ENCODE measurements around the gene XAF1. TPM values are rescaled to one million over a fixed set of nuclear protein-coding genes. Genes with fewer than 3 reads are reported as not detected.
"Not testable (repeated sequence)": the region's sequence is repeated elsewhere in the genome, so short reads cannot be mapped to it uniquely, and the experiment has no call there.

Gene XAF1
- total and polyA plus RNA-seq, 10 of the 15 experiments (the other 5 are each of a cell fraction or from before 2014, with no cell fraction given), result 16.3 to 59.1 (median 44.6) TPM

DNA sequence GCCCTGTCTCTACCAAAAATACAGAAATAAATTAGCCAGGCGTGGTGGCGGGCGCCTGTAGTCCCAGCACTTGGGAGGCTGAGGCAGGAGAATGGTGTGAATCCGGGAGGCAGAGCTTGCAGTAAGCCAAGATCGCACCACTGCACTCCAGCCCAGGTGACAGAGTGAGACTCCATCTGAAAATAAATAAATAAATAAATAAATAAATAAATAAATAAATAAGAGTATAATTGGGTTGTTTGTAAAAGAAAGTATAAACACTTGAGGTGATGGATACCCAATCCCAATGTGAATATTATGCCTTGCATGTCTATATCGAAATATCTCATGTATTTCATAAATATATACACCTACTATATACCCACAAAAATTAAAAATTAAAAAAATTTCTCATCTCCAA lies 9.2 kb upstream of the XAF1 start:
- ATAC-seq; H3K36me3 ChIP-seq (ENCODE audit: control insufficient read depth in 2 of 2, insufficient read depth in 2 of 2, low read length in 1 of 2); H4K20me1 ChIP-seq (ENCODE audit: control insufficient read depth, insufficient read depth); H3K27me3 ChIP-seq (replicated peaks in 1 of 2; ENCODE audit: control insufficient read depth in 2 of 2, insufficient read depth in 2 of 2, low read length in 1 of 2); BruUV-seq (replicated peaks); RAD21 ChIA-PET (ENCODE audit: unreplicated experiment); H3K4me1 ChIP-seq (ENCODE audit: control insufficient read depth, insufficient read depth, low read length); H2AFZ ChIP-seq (ENCODE audit: control insufficient read depth, low read depth, low read length); in situ Hi-C loops (cut with MboI); DNase-seq (ENCODE audit: low read depth, low spot score); H3K4me3 ChIP-seq; SMC1A ChIA-PET (ENCODE audit: uncharacterized antibody, unreplicated experiment); CTCF ChIA-PET; H3K9ac ChIP-seq (ENCODE audit: control insufficient read depth, insufficient read depth, low read length); H3K27ac ChIP-seq (ENCODE audit: control insufficient read depth, insufficient read depth); intact Hi-C loops (cut with micrococcal nuclease; ENCODE audit: unreplicated experiment); FAIRE-seq; POLR2A ChIA-PET; H3K9me3 ChIP-seq (replicated peaks; ENCODE audit: control insufficient read depth, insufficient read depth, low read length); H3K79me2 ChIP-seq (ENCODE audit: control insufficient read depth, insufficient read depth, low read length); H3K4me2 ChIP-seq (ENCODE audit: control insufficient read depth, insufficient read depth): not testable (repeated sequence)
- WGBS (ENCODE audit: insufficient coverage, insufficient replicate concordance, low lambda C conversion rate, missing lambda C conversion rate), result 72% methylated on average over 6 of the region's 6 CpGs

DNA sequence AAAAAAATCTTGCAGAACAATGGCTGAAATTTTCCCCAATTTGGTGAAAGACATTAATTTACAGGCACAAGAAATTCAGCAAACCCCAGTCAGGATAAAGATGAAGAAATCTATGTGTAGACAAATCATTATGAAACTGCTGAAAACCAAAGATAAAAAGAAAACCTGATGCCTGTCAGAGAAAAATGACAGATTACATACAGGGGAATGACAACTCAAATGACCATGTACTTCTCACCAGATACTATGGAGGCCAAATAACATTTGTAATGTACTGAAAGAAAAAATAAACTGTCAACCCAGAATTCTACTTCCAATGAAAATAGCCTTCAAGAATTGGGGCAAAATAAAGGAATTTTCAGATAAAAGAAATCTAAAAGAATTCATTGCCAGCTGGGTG lies 7.2 kb upstream of the XAF1 start:
- intact Hi-C loops (cut with micrococcal nuclease; ENCODE audit: unreplicated experiment), result no loop called here
- RAD21 ChIA-PET (ENCODE audit: unreplicated experiment), result no interaction called here

More for the DNA sequence above, 7.2 kb upstream of the XAF1 start:
- POLR2A ChIA-PET, result no interaction called here
- Histone ChIP-seq H3K79me2 (ENCODE audit: control insufficient read depth, insufficient read depth, low read length) (no peaks in the 10 kb centered on the region), H3K36me3 (ENCODE audit: control insufficient read depth in 2 of 2, insufficient read depth in 2 of 2, low read length in 1 of 2) (no peaks in the 10 kb centered on the region), H3K9me3 (replicated peaks; ENCODE audit: control insufficient read depth, insufficient read depth, low read length) (no peaks in the 10 kb centered on the region), H3K4me2 (ENCODE audit: control insufficient read depth, insufficient read depth) (no peak overlapping the region), H3K4me1 (ENCODE audit: control insufficient read depth, insufficient read depth, low read length) (peaks cover 8% of the 10 kb centered on the region), H3K4me3 (no peak overlapping the region), H4K20me1 (ENCODE audit: control insufficient read depth, insufficient read depth) (no peaks in the 10 kb centered on the region), H3K27me3 (replicated peaks in 1 of 2; ENCODE audit: control insufficient read depth in 2 of 2, insufficient read depth in 2 of 2, low read length in 1 of 2) (no peaks in the 10 kb centered on the region), H3K27ac (ENCODE audit: control insufficient read depth, insufficient read depth) (no peak overlapping the region), H3K9ac (ENCODE audit: control insufficient read depth, insufficient read depth, low read length) (no peak overlapping the region), H2AFZ (ENCODE audit: control insufficient read depth, low read depth, low read length) (no peak overlapping the region)
- no peak for ATAC-seq
- CTCF ChIA-PET, result no interaction called here
- SMC1A ChIA-PET (ENCODE audit: uncharacterized antibody, unreplicated experiment), result no interaction called here
- BruUV-seq (replicated peaks), result no TSS peak
- FAIRE-seq, result no peak
- TF ChIP-seq, protein P1, sequence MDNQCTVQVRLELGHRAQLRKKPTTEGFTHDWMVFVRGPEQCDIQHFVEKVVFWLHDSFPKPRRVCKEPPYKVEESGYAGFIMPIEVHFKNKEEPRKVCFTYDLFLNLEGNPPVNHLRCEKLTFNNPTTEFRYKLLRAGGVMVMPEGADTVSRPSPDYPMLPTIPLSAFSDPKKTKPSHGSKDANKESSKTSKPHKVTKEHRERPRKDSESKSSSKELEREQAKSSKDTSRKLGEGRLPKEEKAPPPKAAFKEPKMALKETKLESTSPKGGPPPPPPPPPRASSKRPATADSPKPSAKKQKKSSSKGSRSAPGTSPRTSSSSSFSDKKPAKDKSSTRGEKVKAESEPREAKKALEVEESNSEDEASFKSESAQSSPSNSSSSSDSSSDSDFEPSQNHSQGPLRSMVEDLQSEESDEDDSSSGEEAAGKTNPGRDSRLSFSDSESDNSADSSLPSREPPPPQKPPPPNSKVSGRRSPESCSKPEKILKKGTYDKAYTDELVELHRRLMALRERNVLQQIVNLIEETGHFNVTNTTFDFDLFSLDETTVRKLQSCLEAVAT (IDR thresholded peaks at IDR 0.05), result no peak
- TF ChIP-seq, protein P2, sequence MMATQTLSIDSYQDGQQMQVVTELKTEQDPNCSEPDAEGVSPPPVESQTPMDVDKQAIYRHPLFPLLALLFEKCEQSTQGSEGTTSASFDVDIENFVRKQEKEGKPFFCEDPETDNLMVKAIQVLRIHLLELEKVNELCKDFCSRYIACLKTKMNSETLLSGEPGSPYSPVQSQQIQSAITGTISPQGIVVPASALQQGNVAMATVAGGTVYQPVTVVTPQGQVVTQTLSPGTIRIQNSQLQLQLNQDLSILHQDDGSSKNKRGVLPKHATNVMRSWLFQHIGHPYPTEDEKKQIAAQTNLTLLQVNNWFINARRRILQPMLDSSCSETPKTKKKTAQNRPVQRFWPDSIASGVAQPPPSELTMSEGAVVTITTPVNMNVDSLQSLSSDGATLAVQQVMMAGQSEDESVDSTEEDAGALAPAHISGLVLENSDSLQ (IDR thresholded peaks at IDR 0.05), result peak; percentile 62; the same call in 1 of the 2 replicates
- in situ Hi-C loops (cut with MboI), result no loop called here
- no peak for DNase-seq (ENCODE audit: low read depth, low spot score)
